Measurements from ENCODE around the gene ITSN2. TPM values are rescaled to one million over a fixed set of nuclear protein-coding genes. Genes with fewer than 3 reads are reported as not detected.

ITSN2 gene
- total and polyA plus RNA-seq, 4 donors: 21.0 to 36.7 (median 27.5) TPM

DNA sequence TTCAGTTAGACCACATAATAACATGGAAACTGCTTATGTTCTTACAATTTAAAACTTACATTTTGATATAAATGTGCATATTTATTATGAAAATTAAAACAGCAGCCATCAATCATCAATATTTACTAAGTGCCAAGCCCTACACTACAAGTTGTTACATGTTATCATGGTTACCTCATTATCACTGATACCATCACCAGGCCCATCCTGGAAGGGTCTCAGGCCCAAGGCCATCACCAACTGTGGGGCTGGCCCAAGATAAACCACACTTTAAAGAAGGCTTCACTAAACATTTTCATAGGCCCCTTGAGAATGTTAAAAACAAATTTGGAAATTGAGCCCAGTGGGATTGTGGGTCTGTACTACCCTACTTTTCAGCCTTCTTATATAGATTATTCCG lies 6.4 kb downstream of the ITSN2 start:
- no peak overlapping the region for H3K4me3 ChIP-seq (ENCODE audit: low read depth, low read length)
- no peaks in the 10 kb centered on the region for H3K36me3 ChIP-seq (ENCODE audit: control insufficient read depth, insufficient read depth, low read length)
- no peak for DNase-seq (ENCODE audit: low read depth in 4 of 6, low spot score in 6 of 6)
- no peaks in the 10 kb centered on the region for H3K4me1 ChIP-seq (ENCODE audit: control insufficient read depth, insufficient read depth, low read length)
- no peaks in the 10 kb centered on the region for H3K27me3 ChIP-seq (ENCODE audit: control insufficient read depth, insufficient read depth, low read length)
- no CpG with 5 or more reads among the region's 1 CpG for WGBS (ENCODE audit: insufficient coverage)
- no peak overlapping the region for H3K27ac ChIP-seq (ENCODE audit: low read depth, low read length)
- no peaks in the 10 kb centered on the region for H3K9me3 ChIP-seq (ENCODE audit: control insufficient read depth, insufficient read depth, low read length)

DNA sequence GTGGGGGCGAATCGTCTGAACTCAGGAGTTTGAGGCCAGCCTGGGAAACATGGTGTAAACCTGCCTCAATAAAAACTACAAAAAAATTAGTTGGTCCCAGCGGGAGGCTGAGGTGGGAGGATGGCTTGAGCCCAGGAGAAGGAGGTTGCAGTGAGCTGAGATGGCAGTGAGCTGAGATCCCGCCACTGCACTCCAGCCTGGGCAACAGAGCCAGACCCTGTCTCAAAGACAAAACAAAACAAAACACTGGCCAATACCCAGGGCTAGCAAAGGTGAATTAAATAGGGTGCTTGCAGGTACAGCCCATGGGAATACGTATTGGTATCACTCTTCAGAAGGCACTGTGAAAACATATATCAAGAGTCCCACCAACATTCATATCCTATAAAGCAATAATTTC lies 7.0 kb downstream of the ITSN2 start:
- H3K9me3 ChIP-seq (ENCODE audit: control insufficient read depth, insufficient read depth, low read length): no peaks in the 10 kb centered on the region
- H3K27ac ChIP-seq (ENCODE audit: low read depth, low read length): no peak overlapping the region
- H3K27me3 ChIP-seq (ENCODE audit: control insufficient read depth, insufficient read depth, low read length): no peaks in the 10 kb centered on the region
- no CpG with 5 or more reads among the region's 5 CpGs for WGBS (ENCODE audit: insufficient coverage)
- H3K36me3 ChIP-seq (ENCODE audit: control insufficient read depth, insufficient read depth, low read length): no peaks in the 10 kb centered on the region
- no peak overlapping the region for H3K4me3 ChIP-seq (ENCODE audit: low read depth, low read length)
- H3K4me1 ChIP-seq (ENCODE audit: control insufficient read depth, insufficient read depth, low read length): no peaks in the 10 kb centered on the region
- DNase-seq (ENCODE audit: low read depth in 4 of 6, low spot score in 6 of 6): no peak

DNA sequence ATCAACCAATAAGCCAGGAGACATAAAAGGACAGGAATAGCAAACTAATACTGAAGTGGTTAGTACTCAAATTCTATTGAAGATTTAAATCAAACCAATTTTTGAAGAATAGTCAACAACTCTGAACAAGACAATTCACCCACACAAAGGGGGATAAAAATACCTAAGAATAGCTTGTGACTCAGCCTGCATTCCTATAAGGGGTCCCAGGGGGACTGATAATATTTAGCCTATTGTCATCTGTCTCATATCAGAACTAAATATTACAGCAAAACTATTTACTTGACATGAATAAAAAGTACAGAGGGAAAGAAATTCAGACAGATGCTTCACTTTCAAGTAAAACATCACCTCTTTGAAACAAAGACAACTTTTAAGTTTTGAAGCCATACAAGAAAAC lies 7.7 kb downstream of the ITSN2 start:
- H3K27me3 ChIP-seq (ENCODE audit: control insufficient read depth, insufficient read depth, low read length): no peaks in the 10 kb centered on the region
- H3K4me1 ChIP-seq (ENCODE audit: control insufficient read depth, insufficient read depth, low read length): no peaks in the 10 kb centered on the region
- H3K9me3 ChIP-seq (ENCODE audit: control insufficient read depth, insufficient read depth, low read length): no peaks in the 10 kb centered on the region
- H3K27ac ChIP-seq (ENCODE audit: low read depth, low read length): no peak overlapping the region
- H3K36me3 ChIP-seq (ENCODE audit: control insufficient read depth, insufficient read depth, low read length): no peaks in the 10 kb centered on the region
- no peak for DNase-seq (ENCODE audit: low read depth in 4 of 6, low spot score in 6 of 6)
- H3K4me3 ChIP-seq (ENCODE audit: low read depth, low read length): no peak overlapping the region

DNA sequence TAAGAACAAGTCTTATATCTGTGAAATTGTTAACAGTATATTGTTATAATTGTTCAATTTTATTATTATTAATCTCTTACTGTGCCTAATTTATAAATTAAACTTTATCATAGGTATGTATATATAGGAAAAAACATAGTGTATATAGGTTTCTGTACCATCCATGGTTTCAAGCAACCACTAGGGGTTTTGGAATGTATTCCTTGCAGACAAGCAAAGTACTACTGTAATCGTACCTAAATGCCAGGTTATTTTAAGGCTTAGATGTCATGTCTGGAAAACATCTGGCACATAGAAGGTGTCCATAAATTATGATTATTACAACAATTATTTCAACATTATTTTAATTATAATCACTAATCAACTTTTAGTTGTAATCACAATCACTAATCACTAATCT lies 8.4 kb downstream of the ITSN2 start:
- no peaks in the 10 kb centered on the region for H3K9me3 ChIP-seq (ENCODE audit: control insufficient read depth, insufficient read depth, low read length)
- no peak overlapping the region for H3K27ac ChIP-seq (ENCODE audit: low read depth, low read length)
- H3K4me3 ChIP-seq (ENCODE audit: low read depth, low read length): no peak overlapping the region

DNA sequence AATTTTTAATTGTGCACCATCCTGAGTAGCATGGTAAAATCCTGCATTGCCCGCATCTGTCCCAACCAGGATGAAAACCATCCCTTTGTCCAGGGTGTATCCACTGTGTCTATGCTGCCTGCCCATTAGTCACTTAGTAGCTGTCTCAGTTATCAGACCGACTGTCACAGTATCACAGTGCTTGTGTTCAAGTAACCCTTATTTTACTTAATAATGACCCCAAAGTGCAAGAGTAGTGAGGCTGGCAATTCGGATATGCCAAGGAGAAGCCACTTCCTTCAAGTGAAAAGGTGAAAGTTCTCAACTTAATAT lies 8.8 kb downstream of the ITSN2 start:
- DNase-seq (ENCODE audit: low read depth in 4 of 6, low spot score in 6 of 6): no peak
- no peak overlapping the region for H3K4me3 ChIP-seq (ENCODE audit: low read depth, low read length)
- no peaks in the 10 kb centered on the region for H3K9me3 ChIP-seq (ENCODE audit: control insufficient read depth, insufficient read depth, low read length)
- no peaks in the 10 kb centered on the region for H3K4me1 ChIP-seq (ENCODE audit: control insufficient read depth, insufficient read depth, low read length)
- H3K27ac ChIP-seq (ENCODE audit: low read depth, low read length): no peak overlapping the region
- H3K36me3 ChIP-seq (ENCODE audit: control insufficient read depth, insufficient read depth, low read length): no peaks in the 10 kb centered on the region
- H3K27me3 ChIP-seq (ENCODE audit: control insufficient read depth, insufficient read depth, low read length): no peaks in the 10 kb centered on the region
- 100% methylated on average over 1 of the region's 3 CpGs for WGBS (ENCODE audit: insufficient coverage)

More for the DNA sequence above, 8.4 kb downstream of the ITSN2 start:
- no peaks in the 10 kb centered on the region for H3K36me3 ChIP-seq (ENCODE audit: control insufficient read depth, insufficient read depth, low read length)
- WGBS (ENCODE audit: insufficient coverage): no CpG with 5 or more reads among the region's 1 CpG
- no peaks in the 10 kb centered on the region for H3K27me3 ChIP-seq (ENCODE audit: control insufficient read depth, insufficient read depth, low read length)
- DNase-seq (ENCODE audit: low read depth in 4 of 6, low spot score in 6 of 6): no peak
- no peaks in the 10 kb centered on the region for H3K4me1 ChIP-seq (ENCODE audit: control insufficient read depth, insufficient read depth, low read length)

DNA sequence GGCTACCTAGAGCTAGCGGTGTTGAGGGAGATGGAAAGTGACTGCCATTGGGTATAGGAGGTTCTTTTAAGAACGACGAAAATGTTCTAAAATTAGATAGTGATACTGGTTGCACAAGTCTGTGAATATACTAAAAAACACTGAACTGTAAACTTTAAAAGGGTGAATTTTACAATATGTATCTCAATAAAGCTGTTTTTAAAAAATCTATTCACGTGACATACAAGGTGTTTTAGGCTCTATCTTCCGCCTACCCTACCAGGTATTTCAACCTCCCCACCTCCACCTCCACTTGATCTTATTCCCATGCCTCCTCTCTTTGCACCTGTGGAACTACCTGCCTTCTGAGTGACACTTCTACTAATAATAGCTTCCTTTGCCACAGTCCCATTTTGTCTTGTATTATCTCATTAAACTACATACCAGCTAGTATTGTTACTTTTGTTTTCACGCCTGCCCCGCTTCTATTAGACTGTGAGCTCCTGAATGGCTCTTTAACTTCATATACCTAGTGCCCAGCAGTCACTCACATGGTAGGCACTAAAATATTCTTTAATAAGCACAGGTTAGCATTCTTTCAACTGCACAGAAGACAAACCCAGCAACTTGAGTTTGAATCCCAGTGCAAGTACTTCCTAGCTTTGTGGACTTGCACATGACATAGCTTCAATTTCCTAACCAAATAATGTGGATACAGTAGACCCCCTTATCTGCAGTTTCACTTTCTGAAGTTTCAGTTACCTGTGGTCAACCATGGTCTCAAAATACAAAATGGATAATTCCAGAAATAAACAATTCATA lies 9.3 kb downstream of the ITSN2 start:
- DNase-seq (ENCODE audit: low read depth in 4 of 6, low spot score in 6 of 6): no peak
- no peak overlapping the region for H3K27ac ChIP-seq (ENCODE audit: low read depth, low read length)
- no peaks in the 10 kb centered on the region for H3K4me1 ChIP-seq (ENCODE audit: control insufficient read depth, insufficient read depth, low read length)
- no peaks in the 10 kb centered on the region for H3K9me3 ChIP-seq (ENCODE audit: control insufficient read depth, insufficient read depth, low read length)
- H3K36me3 ChIP-seq (ENCODE audit: control insufficient read depth, insufficient read depth, low read length): no peaks in the 10 kb centered on the region
- H3K4me3 ChIP-seq (ENCODE audit: low read depth, low read length): no peak overlapping the region
- H3K27me3 ChIP-seq (ENCODE audit: control insufficient read depth, insufficient read depth, low read length): no peaks in the 10 kb centered on the region
- WGBS (ENCODE audit: insufficient coverage): 100% methylated on average over 5 of the region's 7 CpGs

DNA sequence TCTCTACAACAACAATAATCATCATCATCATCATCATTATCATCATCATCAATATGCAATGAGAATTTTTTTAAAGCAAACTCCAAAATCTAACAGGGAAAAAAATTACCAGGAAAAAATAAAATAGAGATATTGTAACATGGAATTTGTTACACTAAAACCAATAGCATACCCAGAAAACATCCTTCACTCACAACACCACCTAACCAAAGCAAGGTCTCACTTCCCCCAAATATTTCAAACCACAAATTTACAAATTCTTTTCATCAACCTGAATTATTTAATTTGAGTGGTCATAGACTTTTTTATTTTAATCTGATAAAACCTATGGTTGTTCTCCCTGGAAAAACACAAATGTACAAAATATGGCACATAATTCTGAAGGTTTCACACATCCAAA lies 11.2 kb downstream of the ITSN2 start:
- no peaks in the 10 kb centered on the region for H3K36me3 ChIP-seq (ENCODE audit: control insufficient read depth, insufficient read depth, low read length)
- H3K4me1 ChIP-seq (ENCODE audit: control insufficient read depth, insufficient read depth, low read length): no peaks in the 10 kb centered on the region
- H3K27ac ChIP-seq (ENCODE audit: low read depth, low read length): no peak overlapping the region
- H3K27me3 ChIP-seq (ENCODE audit: control insufficient read depth, insufficient read depth, low read length): no peaks in the 10 kb centered on the region
- DNase-seq (ENCODE audit: low read depth in 4 of 6, low spot score in 6 of 6): no peak
- no peaks in the 10 kb centered on the region for H3K9me3 ChIP-seq (ENCODE audit: control insufficient read depth, insufficient read depth, low read length)
- no peak overlapping the region for H3K4me3 ChIP-seq (ENCODE audit: low read depth, low read length)

DNA sequence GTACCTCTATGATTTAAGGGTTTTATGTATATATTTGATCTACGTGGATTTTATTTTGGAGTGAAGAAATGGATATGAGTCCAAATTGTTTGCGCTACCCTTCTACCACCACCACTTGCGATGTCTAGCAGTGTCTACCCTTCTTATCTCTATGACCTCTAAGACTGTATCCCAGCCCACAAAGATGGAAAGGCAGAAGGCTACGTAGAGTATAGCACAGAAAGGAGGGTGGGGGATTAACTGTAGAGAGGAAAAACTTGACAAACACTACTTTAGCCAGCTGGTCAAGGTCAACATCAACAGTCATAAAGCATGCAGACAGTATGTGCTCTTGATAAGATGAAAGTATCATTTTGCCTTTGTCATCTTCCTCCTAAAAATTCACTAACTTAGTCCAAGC lies 14.4 kb downstream of the ITSN2 start:
- H3K27me3 ChIP-seq (ENCODE audit: control insufficient read depth, insufficient read depth, low read length): no peaks in the 10 kb centered on the region

DNA sequence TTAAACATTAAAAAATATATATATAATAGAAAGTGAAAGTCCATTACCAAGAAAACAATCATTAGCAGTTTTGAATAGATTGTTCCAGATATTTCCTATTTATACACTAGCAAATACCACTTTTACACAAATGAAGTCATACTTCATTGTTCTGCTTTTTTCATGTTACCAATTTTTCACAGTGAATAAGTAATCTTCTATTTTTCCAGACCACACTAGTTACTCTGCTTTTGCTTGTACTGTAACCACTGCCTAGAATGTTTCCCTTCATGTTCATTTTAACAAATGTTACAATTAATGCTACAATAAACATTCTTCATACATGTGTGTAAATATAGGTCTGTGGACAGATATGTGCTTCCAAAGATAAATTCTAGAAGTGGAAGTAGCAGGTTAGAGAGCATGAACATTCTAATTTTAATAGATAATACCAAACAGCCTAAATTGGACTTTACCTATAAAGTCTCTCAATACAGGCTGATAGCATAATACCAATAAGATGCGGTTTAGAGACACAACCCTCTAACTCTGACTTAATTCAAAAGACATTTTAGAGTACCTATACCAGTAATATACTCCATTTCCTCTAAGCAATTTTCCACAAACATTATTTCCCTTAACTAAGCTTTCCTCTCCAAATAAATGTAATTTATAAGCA lies 17.0 kb downstream of the ITSN2 start:
- 92% methylated on average over 1 of the region's 1 CpG for WGBS (ENCODE audit: insufficient coverage)
- Histone ChIP-seq H3K27ac (ENCODE audit: low read depth, low read length) (no peak overlapping the region), H3K4me1 (ENCODE audit: control insufficient read depth, insufficient read depth, low read length) (no peaks in the 10 kb centered on the region), H3K36me3 (ENCODE audit: control insufficient read depth, insufficient read depth, low read length) (no peaks in the 10 kb centered on the region), H3K27me3 (ENCODE audit: control insufficient read depth, insufficient read depth, low read length) (no peaks in the 10 kb centered on the region), H3K4me3 (ENCODE audit: low read depth, low read length) (no peak overlapping the region), H3K9me3 (ENCODE audit: control insufficient read depth, insufficient read depth, low read length) (no peaks in the 10 kb centered on the region)
- no peak for DNase-seq (ENCODE audit: low read depth in 4 of 6, low spot score in 6 of 6)

More for the DNA sequence above, 14.4 kb downstream of the ITSN2 start:
- Histone ChIP-seq H3K4me3 (ENCODE audit: low read depth, low read length) (no peak overlapping the region), H3K9me3 (ENCODE audit: control insufficient read depth, insufficient read depth, low read length) (no peaks in the 10 kb centered on the region), H3K36me3 (ENCODE audit: control insufficient read depth, insufficient read depth, low read length) (no peaks in the 10 kb centered on the region), H3K27ac (ENCODE audit: low read depth, low read length) (no peak overlapping the region), H3K4me1 (ENCODE audit: control insufficient read depth, insufficient read depth, low read length) (no peaks in the 10 kb centered on the region)
- DNase-seq (ENCODE audit: low read depth in 4 of 6, low spot score in 6 of 6): no peak
- WGBS (ENCODE audit: insufficient coverage): no CpG with 5 or more reads among the region's 4 CpGs
